ENCODE measurements around the gene PPFIA3.

PPFIA3 gene

GRCh38 chr19:49154279-49154678, 34.9 kb downstream of the PPFIA3 start:
- no peaks in the 10 kb centered on the region for H3K9me3 ChIP-seq (ENCODE audit: control insufficient read depth, low read length)
- H3K27me3 ChIP-seq (ENCODE audit: control insufficient read depth, insufficient read depth, low read length): no peaks in the 10 kb centered on the region
- no peaks in the 10 kb centered on the region for H3K79me2 ChIP-seq
- H3K27ac ChIP-seq: no peak overlapping the region
- H3K36me3 ChIP-seq (ENCODE audit: control insufficient read depth, insufficient read depth, low read length): no peaks in the 10 kb centered on the region
- no peak overlapping the region for H2AFZ ChIP-seq
- no peak overlapping the region for H3K4me2 ChIP-seq (ENCODE audit: low read length)
- no peak overlapping the region for H3K4me3 ChIP-seq (ENCODE audit: low read depth, low read length)
- H3K4me1 ChIP-seq: peaks cover 4% of the 10 kb centered on the region
- no peak overlapping the region for H3K9ac ChIP-seq
- TF ChIP-seq, protein P1, sequence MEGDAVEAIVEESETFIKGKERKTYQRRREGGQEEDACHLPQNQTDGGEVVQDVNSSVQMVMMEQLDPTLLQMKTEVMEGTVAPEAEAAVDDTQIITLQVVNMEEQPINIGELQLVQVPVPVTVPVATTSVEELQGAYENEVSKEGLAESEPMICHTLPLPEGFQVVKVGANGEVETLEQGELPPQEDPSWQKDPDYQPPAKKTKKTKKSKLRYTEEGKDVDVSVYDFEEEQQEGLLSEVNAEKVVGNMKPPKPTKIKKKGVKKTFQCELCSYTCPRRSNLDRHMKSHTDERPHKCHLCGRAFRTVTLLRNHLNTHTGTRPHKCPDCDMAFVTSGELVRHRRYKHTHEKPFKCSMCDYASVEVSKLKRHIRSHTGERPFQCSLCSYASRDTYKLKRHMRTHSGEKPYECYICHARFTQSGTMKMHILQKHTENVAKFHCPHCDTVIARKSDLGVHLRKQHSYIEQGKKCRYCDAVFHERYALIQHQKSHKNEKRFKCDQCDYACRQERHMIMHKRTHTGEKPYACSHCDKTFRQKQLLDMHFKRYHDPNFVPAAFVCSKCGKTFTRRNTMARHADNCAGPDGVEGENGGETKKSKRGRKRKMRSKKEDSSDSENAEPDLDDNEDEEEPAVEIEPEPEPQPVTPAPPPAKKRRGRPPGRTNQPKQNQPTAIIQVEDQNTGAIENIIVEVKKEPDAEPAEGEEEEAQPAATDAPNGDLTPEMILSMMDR (IDR thresholded peaks at IDR 0.05): no peak

DNA sequence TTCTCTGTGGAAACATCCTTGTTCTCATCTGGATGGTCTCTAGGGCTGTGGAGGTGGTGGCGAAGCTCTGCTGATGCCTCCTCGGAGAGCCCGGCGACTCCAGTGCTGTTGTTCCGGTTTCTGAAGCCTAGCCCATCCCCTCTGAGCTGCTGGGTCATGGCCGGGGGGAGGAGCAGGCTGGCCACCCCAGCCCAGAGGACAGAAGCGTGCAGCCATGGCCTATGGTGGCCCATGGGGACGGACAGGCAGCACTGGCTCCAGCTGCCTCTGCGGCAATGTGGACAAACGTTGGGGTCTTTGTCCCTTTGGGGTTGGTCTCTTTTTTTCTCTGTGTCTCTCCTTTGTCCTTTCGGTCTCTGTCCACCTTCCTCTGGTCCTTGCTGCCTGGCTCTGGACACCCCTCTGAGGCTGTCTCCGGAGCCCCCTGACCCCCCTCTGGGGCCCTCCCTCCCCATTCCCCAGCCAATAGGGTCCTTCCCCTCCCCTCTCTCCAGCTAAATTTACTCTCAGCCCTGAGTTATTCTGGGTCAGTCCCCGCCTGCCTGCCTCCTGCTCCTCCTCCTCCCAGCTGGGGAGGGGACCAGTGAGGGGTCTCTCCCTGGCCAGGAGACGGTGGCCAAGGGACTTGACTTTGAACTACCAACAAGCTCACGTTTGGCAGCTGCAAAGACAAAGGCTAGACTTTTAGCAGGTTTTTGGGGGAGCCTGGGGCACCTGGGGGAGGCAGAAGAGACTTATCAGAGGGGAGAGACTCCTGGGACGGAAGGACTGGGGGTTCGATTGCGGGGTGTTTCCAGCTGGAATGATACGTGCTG, 35.9 kb downstream of the PPFIA3 start, which contains the start of gene HRC:
Gene HRC, minus strand, starts transcription at position 392 of the 815 bp plus-strand sequence. Its CDS starts 159 bp downstream, at position 233.
- Histone ChIP-seq H3K9ac (no peak within 1 kb of the TSS), H3K79me2 (no peaks in the 10 kb centered on the region), H3K36me3 (ENCODE audit: control insufficient read depth, insufficient read depth, low read length) (no peaks in the 10 kb centered on the region), H2AFZ (no peak within 1 kb of the TSS), H3K4me2 (ENCODE audit: low read length) (no peak within 1 kb of the TSS), H3K9me3 (ENCODE audit: control insufficient read depth, low read length) (no peaks in the 10 kb centered on the region), H3K4me3 (ENCODE audit: low read depth, low read length) (no peak within 1 kb of the TSS), H3K4me1 (peaks cover 4% of the 10 kb centered on the region), H3K27me3 (ENCODE audit: control insufficient read depth, insufficient read depth, low read length) (no peaks in the 10 kb centered on the region), H3K27ac (peak within 1 kb of the TSS; percentile 19)
- TF ChIP-seq, protein P1 (IDR thresholded peaks at IDR 0.05): no peak

GRCh38 chr19:49155820-49156346, 36.5 kb downstream of the PPFIA3 start:
- Histone ChIP-seq H3K4me3 (ENCODE audit: low read depth, low read length) (no peak overlapping the region), H3K27me3 (ENCODE audit: control insufficient read depth, insufficient read depth, low read length) (no peaks in the 10 kb centered on the region), H2AFZ (no peak overlapping the region), H3K4me2 (ENCODE audit: low read length) (no peak overlapping the region), H3K9ac (no peak overlapping the region), H3K4me1 (peaks cover 4% of the 10 kb centered on the region), H3K9me3 (ENCODE audit: control insufficient read depth, low read length) (no peaks in the 10 kb centered on the region), H3K79me2 (no peaks in the 10 kb centered on the region), H3K27ac (no peak overlapping the region), H3K36me3 (ENCODE audit: control insufficient read depth, insufficient read depth, low read length) (no peaks in the 10 kb centered on the region)
- TF ChIP-seq, protein P1 (IDR thresholded peaks at IDR 0.05): no peak

DNA sequence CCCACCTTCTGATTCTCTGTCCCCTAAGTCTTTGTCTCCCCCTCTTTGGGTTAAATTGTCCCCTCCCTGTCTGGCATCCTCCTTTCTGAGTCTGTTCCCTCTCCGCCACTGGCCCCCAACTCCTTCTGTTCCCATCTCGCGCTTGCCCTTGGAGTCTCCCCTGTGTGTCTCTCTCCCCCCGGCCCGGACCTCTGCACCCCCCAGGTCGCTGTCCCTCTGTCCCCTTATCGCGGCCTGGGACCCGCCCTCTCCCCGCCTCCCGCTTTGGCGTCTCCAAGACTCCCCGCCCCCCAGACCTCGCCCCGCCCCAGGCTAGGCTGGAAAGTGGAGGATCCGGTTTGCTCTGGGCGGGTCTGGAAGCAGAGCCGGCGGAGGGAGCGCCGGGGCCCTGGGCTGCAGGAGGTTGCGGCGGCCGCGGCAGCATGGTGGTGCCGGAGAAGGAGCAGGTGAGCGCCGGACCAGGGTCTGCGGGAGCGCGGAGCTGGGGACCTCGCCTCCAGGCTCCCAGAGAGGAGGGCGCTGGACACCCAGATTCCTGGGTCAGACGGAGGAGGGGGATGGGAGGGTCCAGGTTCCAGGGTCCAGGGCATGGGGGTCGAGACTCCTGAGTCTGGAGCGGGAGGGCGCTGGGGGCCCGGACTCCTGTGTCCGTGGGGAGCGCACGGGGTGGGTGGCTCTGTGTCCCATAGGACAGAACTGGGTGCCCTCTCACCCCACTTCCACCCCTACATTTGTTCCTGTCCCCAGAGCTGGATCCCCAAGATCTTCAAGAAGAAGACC, 38.3 kb downstream of the PPFIA3 start, which contains the start of gene TRPM4:
Gene TRPM4, plus strand, starts transcription at position 348 of the 780 bp plus-strand sequence. Its CDS starts 75 bp downstream, at position 423.
- TF ChIP-seq, protein P1 (IDR thresholded peaks at IDR 0.05): no peak
- Histone ChIP-seq H3K4me1 (peaks cover 4% of the 10 kb centered on the region), H3K27ac (peak within 1 kb of the TSS; percentile 62), H3K36me3 (ENCODE audit: control insufficient read depth, insufficient read depth, low read length) (no peaks in the 10 kb centered on the region), H3K79me2 (no peaks in the 10 kb centered on the region), H3K9ac (no peak within 1 kb of the TSS), H3K27me3 (ENCODE audit: control insufficient read depth, insufficient read depth, low read length) (no peaks in the 10 kb centered on the region), H2AFZ (peak within 1 kb of the TSS; percentile 90), H3K4me2 (ENCODE audit: low read length) (peak within 1 kb of the TSS; percentile 85), H3K9me3 (ENCODE audit: control insufficient read depth, low read length) (no peaks in the 10 kb centered on the region), H3K4me3 (ENCODE audit: low read depth, low read length) (peak within 1 kb of the TSS; percentile 68)
